TTC549 (cell line): Measurements from ENCODE around the gene NPW.

ENCODE experiments used
- FAIRE-seq: peaks from 2 replicates; lab custom pipeline; 2012; peaks lifted over from hg19 to GRCh38; lab: Jason Lieb, UNC

Gene NPW

DNA sequence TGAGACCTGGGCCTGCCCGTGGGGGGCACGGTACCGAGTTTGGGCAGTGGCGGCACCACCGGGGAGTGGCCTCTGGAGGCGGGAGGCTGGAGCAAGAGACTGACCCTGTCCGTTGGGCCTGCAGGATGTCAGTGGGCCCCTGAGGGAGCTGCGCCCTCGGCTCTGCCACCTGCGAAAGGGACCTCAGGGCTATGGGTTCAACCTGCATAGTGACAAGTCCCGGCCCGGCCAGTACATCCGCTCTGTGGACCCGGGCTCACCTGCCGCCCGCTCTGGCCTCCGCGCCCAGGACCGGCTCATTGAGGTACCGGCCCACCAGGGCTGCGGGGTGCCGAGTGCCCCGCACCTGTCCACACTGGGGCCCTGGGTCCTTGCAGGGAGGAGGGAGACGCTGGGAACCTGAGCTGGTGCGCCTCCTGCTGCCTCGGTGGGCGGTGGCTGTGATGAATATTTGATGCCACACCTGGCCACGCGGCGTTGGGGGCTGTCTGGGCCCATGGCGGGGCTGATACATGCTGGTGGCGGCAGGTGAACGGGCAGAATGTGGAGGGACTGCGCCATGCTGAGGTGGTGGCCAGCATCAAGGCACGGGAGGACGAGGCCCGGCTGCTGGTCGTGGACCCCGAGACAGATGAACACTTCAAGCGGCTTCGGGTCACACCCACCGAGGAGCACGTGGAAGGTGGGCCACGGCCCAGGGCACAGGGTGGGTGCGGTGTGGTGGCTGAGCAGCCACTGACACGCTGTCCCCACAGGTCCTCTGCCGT lies 16.8 kb downstream of the NPW start:
- FAIRE-seq = no peak

GRCh38 chr16:2037115-2037514 lies 17.5 kb downstream of the NPW start:
- no peak for FAIRE-seq

- FAIRE-seq = no peak
These were observed 18.2 kb downstream of the NPW start for GRCh38 chr16:2037647-2038381.

- no peak for FAIRE-seq
These were observed 19.0 kb downstream of the NPW start for GRCh38 chr16:2038382-2039231.

DNA sequence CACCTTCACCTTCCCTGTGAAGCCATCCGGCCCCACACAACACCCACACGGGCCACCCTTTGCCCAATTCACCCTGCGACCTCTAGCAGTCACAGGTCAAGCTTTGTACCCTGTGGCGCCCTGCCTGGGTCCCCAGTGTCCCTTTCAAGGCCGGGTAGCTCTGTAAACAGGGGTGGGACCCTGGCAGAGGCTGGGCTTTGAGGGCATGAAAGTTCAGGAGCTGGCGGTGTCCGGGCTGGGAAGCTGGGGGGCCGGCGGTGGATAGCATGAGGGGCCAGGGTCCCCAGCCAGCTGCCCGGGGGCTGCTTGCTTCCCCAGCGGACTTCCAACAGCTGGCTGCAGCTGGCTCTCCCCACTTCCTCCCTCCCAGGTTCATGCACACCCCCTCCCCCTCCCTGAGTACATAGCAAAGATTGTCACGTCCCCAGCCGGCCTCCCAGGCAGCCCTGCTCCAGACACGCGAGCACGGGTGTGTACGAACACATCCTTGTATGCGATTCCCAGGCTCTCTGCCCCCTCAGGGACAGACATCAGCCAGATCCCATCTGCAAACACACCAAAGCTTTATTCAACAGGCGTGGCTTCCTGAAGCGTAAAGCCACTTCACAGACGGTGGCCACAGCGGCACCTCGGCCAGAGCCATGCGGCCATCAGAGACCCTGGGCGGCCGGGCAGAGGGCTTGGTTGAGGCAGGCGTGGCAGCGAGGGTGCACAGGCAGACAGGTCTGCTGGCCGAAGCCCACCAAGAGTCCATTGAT lies 19.9 kb downstream of the NPW start:
- no peak for FAIRE-seq

GRCh38 chr16:2040041-2040786 lies 20.6 kb downstream of the NPW start:
- FAIRE-seq = no peak

- FAIRE-seq = no peak
These were observed 21.4 kb downstream of the NPW start for GRCh38 chr16:2040787-2041522.

GRCh38 chr16:2042171-2042985 lies 22.8 kb downstream of the NPW start:
- no peak for FAIRE-seq

- FAIRE-seq = no peak
These were observed 23.5 kb downstream of the NPW start for GRCh38 chr16:2042986-2043666.

DNA sequence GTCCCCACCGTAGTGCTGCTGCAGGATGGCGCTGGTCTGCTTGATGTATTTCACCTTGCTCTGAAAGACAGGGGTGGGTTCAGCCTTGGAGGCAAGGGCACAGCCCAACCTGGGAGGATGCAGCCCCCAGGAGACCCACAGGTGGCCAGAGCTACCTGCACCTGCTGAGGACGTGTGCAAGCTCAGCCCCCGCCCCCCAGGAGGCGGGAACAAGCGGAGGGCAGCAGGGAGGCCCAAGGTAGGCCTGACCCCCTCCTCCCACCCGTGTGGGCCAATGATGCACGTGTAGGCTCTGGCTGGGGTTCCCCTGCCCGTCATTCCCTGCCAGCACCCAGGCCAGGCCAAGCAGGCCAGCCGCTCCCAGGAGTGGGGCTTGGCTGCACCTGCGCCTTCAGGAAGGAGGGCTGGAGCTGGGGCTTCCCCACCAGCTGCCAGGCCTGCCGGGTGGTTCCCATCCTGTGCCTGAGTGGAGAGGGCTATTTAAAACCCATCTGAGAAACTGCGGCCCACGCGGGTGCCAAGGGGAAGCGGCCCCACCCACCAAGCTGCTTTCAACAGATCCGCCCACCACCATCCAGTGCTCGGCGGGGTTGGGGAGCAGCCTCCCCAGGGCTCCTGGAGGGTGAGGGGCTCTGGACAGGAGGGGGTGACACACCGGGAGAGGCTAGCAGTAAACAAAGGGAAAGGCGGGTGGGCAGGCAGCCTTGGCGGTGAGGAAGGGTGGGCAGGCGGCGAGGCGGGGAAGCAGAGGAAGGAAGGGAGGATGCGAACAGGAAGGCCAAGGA lies 24.3 kb downstream of the NPW start:
- no peak for FAIRE-seq

DNA sequence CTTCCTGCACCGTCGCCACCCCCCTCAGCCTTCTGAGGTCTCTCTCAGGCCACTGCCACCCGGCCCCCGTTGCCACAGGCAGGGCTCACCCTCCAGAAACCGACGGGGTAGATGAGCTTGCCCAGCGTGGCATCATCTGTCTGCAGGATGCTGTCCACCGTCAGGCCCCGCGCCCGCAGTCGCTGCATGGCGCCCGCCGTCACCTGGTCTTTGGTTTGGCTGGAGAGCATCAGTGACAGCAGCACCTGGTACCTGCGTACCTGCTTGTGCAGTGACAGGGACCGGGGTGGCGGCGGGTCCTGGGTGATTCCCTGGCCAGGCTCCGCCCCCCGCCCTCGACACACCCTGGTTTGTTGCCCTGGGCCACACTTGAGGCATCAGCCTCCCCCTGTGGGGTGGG lies 25.0 kb downstream of the NPW start:
- FAIRE-seq = no peak

GRCh38 chr16:2045965-2046892 lies 26.6 kb downstream of the NPW start:
- FAIRE-seq = no peak

GRCh38 chr16:2046893-2047329 lies 27.3 kb downstream of the NPW start:
- no peak for FAIRE-seq

DNA sequence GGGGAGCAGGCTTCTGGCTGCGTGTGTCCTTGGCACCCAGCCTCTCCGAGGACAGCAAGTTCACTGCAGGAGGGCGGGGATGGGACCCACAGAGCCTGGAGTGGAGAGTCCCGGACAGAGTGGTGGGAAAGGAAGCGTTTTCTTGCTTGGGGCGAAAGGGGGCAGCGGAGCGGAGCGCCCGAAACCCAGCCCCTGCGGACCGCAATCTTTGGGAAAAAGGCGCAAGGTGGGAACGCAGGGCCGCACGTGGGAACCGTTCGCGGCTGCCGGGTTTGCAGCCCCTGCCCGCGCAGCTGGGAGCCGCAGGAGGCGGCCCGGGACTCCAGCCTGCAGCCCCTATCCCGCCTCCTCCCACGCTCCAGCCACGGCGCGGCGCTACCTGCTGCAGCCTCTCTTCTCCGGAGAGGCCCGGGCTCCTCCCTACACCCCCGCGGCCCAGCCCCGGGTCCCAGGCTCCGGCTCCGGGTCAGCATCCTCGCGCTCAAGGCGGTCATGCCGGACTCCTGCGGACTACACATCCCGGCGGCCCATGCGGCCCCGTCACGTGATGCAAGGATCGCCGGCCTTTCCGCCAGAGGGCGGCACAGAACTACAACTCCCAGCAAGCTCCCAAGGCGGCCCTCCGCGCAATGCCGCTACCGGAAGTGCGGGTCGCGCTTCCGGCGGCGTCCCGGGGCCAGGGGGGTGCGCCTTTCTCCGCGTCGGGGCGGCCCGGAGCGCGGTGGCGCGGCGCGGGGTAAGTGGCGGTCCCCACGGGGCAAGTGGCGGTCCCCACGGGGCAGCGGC lies 27.9 kb downstream of the NPW start, which contains the start of the genes NTHL1 and TSC2:
Gene NTHL1, minus strand, starts transcription at position 505 of the 786 bp plus-strand sequence. Its CDS starts 11 bp downstream, at position 494.
Gene TSC2, plus strand, starts transcription at position 656 of the 786 bp plus-strand sequence. CDS start 631 bp downstream, outside the sequence.
- FAIRE-seq = no peak

GRCh38 chr16:2048116-2048543 lies 28.5 kb downstream of the NPW start:
- FAIRE-seq = no peak

- FAIRE-seq = no peak
These were observed 33.6 kb downstream of the NPW start for GRCh38 chr16:2053211-2053610.
